SK-N-SH (cell line): ENCODE measurements around the gene PADI2. TPM values are rescaled to one million over a fixed set of nuclear protein-coding genes. Genes with fewer than 3 reads are reported as not detected.

ENCODE experiments used
- CTCF ChIA-PET: fragments of 300-600, 350-600 bp; formaldehyde crosslinking; extraction: SDS; loops from one replicate; lab custom pipeline; 2021; lab: Yijun Ruan, JAX
- POLR2A ChIA-PET: fragments of 350-600 bp; sonication (Branson Sonifier 250); formaldehyde crosslinking; extraction: SDS; loops from one replicate; lab custom pipeline; 2020; ENCODE audit warnings: antibody characterized with exemption, inconsistent platforms; lab: Yijun Ruan, JAX
- DNase-seq: peaks from one replicate; pipeline ENCODE4 v3.0.0; 2012
- H2AFZ ChIP-seq: fragments of 200-600 bp; sonication (generic); 2 replicates; pipeline ENCODE4 v1.8.1; 2016; ENCODE audit warnings: antibody characterized with exemption, mild to moderate bottlenecking, low read depth
- H3F3A ChIP-seq: fragments of 200-600 bp; sonication (generic); replicated peaks from 2 replicates; pipeline ENCODE3; 2016; ENCODE audit warnings: antibody characterized with exemption, mild to moderate bottlenecking; ENCODE audit not compliant: insufficient read depth
- H3K27ac ChIP-seq, 2 experiments: fragments of 200-500 bp in 1 of 2; fragments of 200-600 bp in 1 of 2; sonication (Bioruptor generic) in 1 of 2; sonication (generic), shearing (Covaris generic) in 1 of 2; 2 replicates each; pipeline versions ENCODE4 v1.5.1 to v1.6.1; 2014 to 2016; ENCODE audit warnings: low read depth in 2 of 2, inconsistent platforms in 1 of 2, low read length in 1 of 2, mild to moderate bottlenecking in 1 of 2, mixed read lengths in 1 of 2
- H3K27me3 ChIP-seq: fragments of 200-600 bp; sonication (generic), shearing (Covaris generic); 2 replicates; pipeline ENCODE4 v1.6.1; 2016; ENCODE audit warnings: mixed run types; ENCODE audit not compliant: insufficient read depth
- H3K36me3 ChIP-seq, 2 experiments: fragments of 200-500 bp in 1 of 2; fragments of 200-600 bp in 1 of 2; sonication (Bioruptor generic) in 1 of 2; sonication (generic) in 1 of 2; replicated peaks in 1 of 2; 2 replicates each; pipeline versions ENCODE3 to v1.5.1; 2014 to 2016; ENCODE audit warnings: low read length in 1 of 2, mild to moderate bottlenecking in 1 of 2; ENCODE audit not compliant: insufficient read depth in 2 of 2, control insufficient read depth in 1 of 2
- H3K4me1 ChIP-seq, 2 experiments: fragments of 200-500 bp in 1 of 2; fragments of 200-600 bp in 1 of 2; sonication (Bioruptor generic) in 1 of 2; sonication (generic), shearing (Covaris generic) in 1 of 2; 2 replicates each; pipeline versions ENCODE4 v1.5.1 to v1.6.1; 2014 to 2016; ENCODE audit warnings: low read depth in 1 of 2, low read length in 1 of 2, mixed run types in 1 of 2; ENCODE audit not compliant: insufficient read depth in 2 of 2, control insufficient read depth in 1 of 2
- H3K4me2 ChIP-seq: fragments of 200-600 bp; sonication (generic), shearing (Covaris generic); 2 replicates; pipeline ENCODE4 v1.6.1; 2017; ENCODE audit warnings: mixed run types
- H3K4me3 ChIP-seq, 2 experiments: fragments of 200-500 bp in 1 of 2; fragments of 200-600 bp in 1 of 2; sonication (Bioruptor generic) in 1 of 2; sonication (generic), shearing (Covaris generic) in 1 of 2; 2 replicates each; pipeline versions ENCODE4 v1.5.1 to v1.8.1; 2014 to 2016; ENCODE audit warnings: low read depth in 2 of 2, inconsistent platforms in 1 of 2, low read length in 1 of 2, mild to moderate bottlenecking in 1 of 2, mixed read lengths in 1 of 2, moderate library complexity in 1 of 2
- H3K79me2 ChIP-seq: fragments of 200-600 bp; sonication (generic); 2 replicates; pipeline ENCODE4 v1.8.1; 2017; ENCODE audit warnings: mild to moderate bottlenecking; ENCODE audit not compliant: insufficient read depth
- H3K9ac ChIP-seq: fragments of 200-600 bp; sonication (generic); 2 replicates; pipeline ENCODE4 v1.6.1; 2017; ENCODE audit warnings: mixed run types
- H3K9me2 ChIP-seq: fragments of 200-600 bp; sonication (generic); 2 replicates; pipeline ENCODE4 v1.6.1; 2017; ENCODE audit warnings: mixed run types
- H3K9me3 ChIP-seq: fragments of 200-600 bp; sonication (generic); 2 replicates; pipeline ENCODE4 v1.6.1; 2017; ENCODE audit warnings: mixed run types, mild to moderate bottlenecking, moderate library complexity
- H4K20me1 ChIP-seq: fragments of 200-600 bp; sonication (generic); 2 replicates; pipeline ENCODE4 v1.6.1; 2017; ENCODE audit warnings: mild to moderate bottlenecking, mixed run types; ENCODE audit not compliant: insufficient read depth
- CHD2 ChIP-seq: fragments of 150-350 bp; IDR thresholded peaks from 2 replicates; pipeline ENCODE4 v1.6.1; 2018; ENCODE audit warnings: low read length; ENCODE audit not compliant: partially characterized antibody
- ELF1 ChIP-seq: IDR thresholded peaks from 2 replicates; pipeline ENCODE4 v1.4.0; 2012
- FOSL2 ChIP-seq: IDR thresholded peaks from 2 replicates; pipeline ENCODE4 v1.4.0; 2012; ENCODE audit warnings: low read depth, mild to moderate bottlenecking, moderate library complexity, borderline replicate concordance
- IRF3 ChIP-seq: fragments of 150-350 bp; IDR thresholded peaks from 2 replicates; pipeline ENCODE4 v1.6.1; 2016; ENCODE audit warnings: mild to moderate bottlenecking, low read depth, low read length
- JUND ChIP-seq: IDR thresholded peaks from 2 replicates; pipeline ENCODE4 v1.4.0; 2012
- MEF2A ChIP-seq: IDR thresholded peaks from 2 replicates; pipeline ENCODE4 v1.4.0; 2012; ENCODE audit warnings: low read depth, borderline replicate concordance
- MXI1 ChIP-seq: IDR thresholded peaks from 2 replicates; pipeline ENCODE4 v1.6.1; 2012; ENCODE audit warnings: mild to moderate bottlenecking, low read depth, low read length, improper control_type of control experiment
- NFIC ChIP-seq: IDR thresholded peaks from 2 replicates; pipeline ENCODE4 v1.4.0; 2012; ENCODE audit warnings: borderline replicate concordance
- NRF1 ChIP-seq: IDR thresholded peaks from 2 replicates; pipeline ENCODE4 v1.6.1; 2012; ENCODE audit warnings: low read depth, mild to moderate bottlenecking, low read length
- RCOR1 ChIP-seq: fragments of 150-350 bp; IDR thresholded peaks from 2 replicates; pipeline ENCODE4 v1.6.1; 2017; ENCODE audit warnings: antibody characterized with exemption, low read length
- SIN3A ChIP-seq: IDR thresholded peaks from 2 replicates; pipeline ENCODE4 v1.6.1; 2012; ENCODE audit warnings: low read depth, mild to moderate bottlenecking, low read length, moderate library complexity, borderline replicate concordance
- TCF12 ChIP-seq: IDR thresholded peaks from 2 replicates; pipeline ENCODE4 v1.4.0; 2012
- ZBTB33 ChIP-seq: IDR thresholded peaks from 2 replicates; pipeline ENCODE4 v1.4.0; 2012; ENCODE audit warnings: low read depth, borderline replicate concordance
- WGBS: methylation state at CpG from one replicate; pipeline ENCODE4 v1.1.6; 2017; ENCODE audit warnings: low lambda C conversion rate; 5-methylcytosine and 5-hydroxymethylcytosine counted together
- polyA plus RNA-seq, 3 experiments: library from polyadenylated mRNA; depleted of rRNA; stranded (reverse); fragments of >200 nt; gene quantifications; 2 replicates each; pipeline ENCODE4 v1.2.3, GENCODE V29; 2012

PADI2 gene
- polyA plus RNA-seq, 1 of the 3 experiments (the other 2 are of a cell fraction) = 0.58 TPM

GRCh38 chr1:17067465-17068240 is 51.6 kb downstream of the PADI2 start (continued):
- TF ChIP-seq ZBTB33 = no peak
- no peak for TF ChIP-seq NRF1
- no peak for TF ChIP-seq CHD2

GRCh38 chr1:17067069-17067426 is 52.2 kb downstream of the PADI2 start:
- Histone ChIP-seq H4K20me1 (no peaks in the 10 kb centered on the region), H3K4me3 (no peak overlapping the region), H3K36me3 (no peaks in the 10 kb centered on the region), H3K4me2 (no peak overlapping the region), H3K79me2 (no peaks in the 10 kb centered on the region), H3K27ac (no peak overlapping the region), H3K4me1 (no peaks in the 10 kb centered on the region), H3K27me3 (no peaks in the 10 kb centered on the region), H3K9me2 (no peaks in the 10 kb centered on the region), H2AFZ (no peak overlapping the region), H3K9me3 (no peaks in the 10 kb centered on the region), H3F3A (peaks cover 14% of the 10 kb centered on the region), H3K9ac (no peak overlapping the region)
- 51% methylated on average over 3 of the region's 3 CpGs for WGBS
- POLR2A ChIA-PET = no interaction called here
- TF ChIP-seq IRF3 = no peak
- no peak for TF ChIP-seq TCF12
- no peak for TF ChIP-seq ELF1
- TF ChIP-seq SIN3A = no peak
- TF ChIP-seq MEF2A = no peak
- no peak for TF ChIP-seq NFIC
- TF ChIP-seq MXI1 = no peak
- no peak for TF ChIP-seq FOSL2
- no peak for TF ChIP-seq JUND
- TF ChIP-seq RCOR1 = no peak
- CTCF ChIA-PET = interaction anchor here (1.7 kb wide), 1 partner anchor 170 kb away, joined by 5 read pairs; no protein-coding TSS in a partner anchor
- no peak for DNase-seq
